CD4-positive, alpha-beta T cell (primary cell): ENCODE measurements around the gene ZNF558. TPM values are rescaled to one million over a fixed set of nuclear protein-coding genes. Genes with fewer than 3 reads are reported as not detected.

ENCODE experiments used
- ATAC-seq: fragments of 200-7000 bp; cut with Tn5 transposase; one replicate; pipeline ENCODE4 v1.10.0; 2022; ENCODE audit warnings: mild to moderate bottlenecking; ENCODE audit not compliant: poor library complexity
- CTCF ChIA-PET: fragments of 350-600 bp; sonication (Branson Sonifier 250); formaldehyde crosslinking; loops from one replicate; lab custom pipeline; 2021; ENCODE audit warnings: antibody characterized with exemption, inconsistent platforms; lab: Charles Lee
- POLR2A ChIA-PET: fragments of 350-600 bp; sonication (Branson Sonifier 250); formaldehyde crosslinking; loops from one replicate; lab custom pipeline; 2021; ENCODE audit warnings: antibody characterized with exemption, inconsistent platforms; lab: Charles Lee
- DNase-seq, 14 experiments: peaks; one replicate each; pipeline ENCODE4 v3.0.0-alpha.2; 2013 to 2020; ENCODE audit warnings: mixed read lengths in 2 of 14
- H3K27ac ChIP-seq, 2 donors: one replicate each; pipeline versions ENCODE4 v1.5.1 to v1.7.0; 2013; ENCODE audit warnings: low read length in 2 of 2, low read depth in 1 of 2, mild to moderate bottlenecking in 1 of 2
- H3K27me3 ChIP-seq, 2 experiments: 1 replicate in 1 of 2; 2 replicates in 1 of 2; pipeline versions ENCODE4 v1.6.1 to v1.7.0; 2013; ENCODE audit warnings: low read length in 2 of 2, control low read depth in 1 of 2, mild to moderate bottlenecking in 1 of 2, moderate library complexity in 1 of 2; ENCODE audit not compliant: insufficient read depth in 2 of 2, control insufficient read depth in 1 of 2
- H3K36me3 ChIP-seq: one replicate; pipeline ENCODE4 v1.6.1; 2013; ENCODE audit warnings: low read length, control low read depth; ENCODE audit not compliant: insufficient read depth
- H3K4me1 ChIP-seq: one replicate; pipeline ENCODE4 v1.6.1; 2013; ENCODE audit warnings: low read length, control low read depth; ENCODE audit not compliant: insufficient read depth
- H3K4me3 ChIP-seq: one replicate; pipeline ENCODE4 v1.5.1; 2013; ENCODE audit warnings: mild to moderate bottlenecking, low read length, moderate library complexity
- H3K9me3 ChIP-seq, 2 experiments: 1 replicate in 1 of 2; 2 replicates in 1 of 2; pipeline versions ENCODE4 v1.6.1 to v1.7.0; 2013; ENCODE audit warnings: low read length in 2 of 2, mild to moderate bottlenecking in 2 of 2, control low read depth in 1 of 2, moderate library complexity in 1 of 2; ENCODE audit not compliant: control insufficient read depth in 1 of 2, insufficient read depth in 1 of 2
- H3K27ac Mint-ChIP-seq: one replicate; pipeline ENCODE4 v1.8.0; 2020; ENCODE audit warnings: mixed read lengths
- H3K27me3 Mint-ChIP-seq: one replicate; pipeline ENCODE4 v1.8.0; 2021; ENCODE audit warnings: mixed read lengths
- H3K36me3 Mint-ChIP-seq: one replicate; pipeline ENCODE4 v1.8.0; 2021; ENCODE audit warnings: low read depth, mixed read lengths
- H3K4me1 Mint-ChIP-seq: one replicate; pipeline ENCODE4 v1.8.0; 2021; ENCODE audit warnings: low read depth, mixed read lengths
- H3K4me3 Mint-ChIP-seq: one replicate; pipeline ENCODE4 v1.8.0; 2020; ENCODE audit warnings: mild to moderate bottlenecking, mixed read lengths
- H3K9me3 Mint-ChIP-seq: one replicate; pipeline ENCODE4 v1.8.0; 2020; ENCODE audit warnings: mixed read lengths
- intact Hi-C, 2 experiments: fragments of 100-400 bp; cut with DNase I in 1 of 2; cut with micrococcal nuclease in 1 of 2; formaldehyde crosslinking; loops; one replicate each; pipeline versions ENCODE4 v1.15.1 to v1.9.0; 2023 to 2025; cut with DNase I, micrococcal nuclease
- total RNA-seq, 174 experiments: library from RNA in 2 of 174; stranded (reverse) in 2 of 174; gene quantifications; one replicate each; pipeline ENCODE4 v1.2.3 and lab custom pipeline; 2021 to 2026
- TF ChIP-seq, protein P1 (sequence below): fragments of 200-600 bp; IDR thresholded peaks from one replicate; pipeline ENCODE4 v1.8.0; 2022; ENCODE audit warnings: antibody characterized with exemption, mild to moderate bottlenecking

Gene ZNF558
- total RNA-seq, 2 experiments from 2014 or later = 22.2 to 23.3 TPM

- Histone ChIP-seq H3K36me3 (peaks cover 18% of the 10 kb centered on the region), H3K9me3 (peaks cover 0 to 4% of the 10 kb centered on the region in 2 experiments), H3K27ac (peak overlapping the region; percentile 89 to 92), H3K27me3 (no peaks in the 10 kb centered on the region), H3K4me3 (peak overlapping the region; percentile 90), H3K4me1 (peaks cover 17% of the 10 kb centered on the region)
- peaks cover 39% of the 10 kb centered on the region for H3K36me3 Mint-ChIP-seq
- ChIA-PET POLR2A (interaction anchor here (0.5 to 1.4 kb wide), 4 partner anchors 14 to 639 kb away, joined by 3 to 4 read pairs (median 4); partner anchors contain the start of genes HNRNPM and ZNF266), CTCF (no interaction called here)
- no peak for DNase-seq
- H3K4me1 Mint-ChIP-seq = peaks cover 31% of the 10 kb centered on the region
- peak overlapping the region; percentile 95 for H3K27ac Mint-ChIP-seq
- H3K9me3 Mint-ChIP-seq = no peaks in the 10 kb centered on the region
- intact Hi-C loops = loop anchor here in 1 of 2 experiments (5.0 to 10.0 kb wide), 8 partner anchors 313 to 963 kb away; partner anchors contain the start of genes RAB11B, TIMM44, ZNF266 and ZNF317
- peak overlapping the region; percentile 94 for H3K4me3 Mint-ChIP-seq
- TF ChIP-seq, protein P1, sequence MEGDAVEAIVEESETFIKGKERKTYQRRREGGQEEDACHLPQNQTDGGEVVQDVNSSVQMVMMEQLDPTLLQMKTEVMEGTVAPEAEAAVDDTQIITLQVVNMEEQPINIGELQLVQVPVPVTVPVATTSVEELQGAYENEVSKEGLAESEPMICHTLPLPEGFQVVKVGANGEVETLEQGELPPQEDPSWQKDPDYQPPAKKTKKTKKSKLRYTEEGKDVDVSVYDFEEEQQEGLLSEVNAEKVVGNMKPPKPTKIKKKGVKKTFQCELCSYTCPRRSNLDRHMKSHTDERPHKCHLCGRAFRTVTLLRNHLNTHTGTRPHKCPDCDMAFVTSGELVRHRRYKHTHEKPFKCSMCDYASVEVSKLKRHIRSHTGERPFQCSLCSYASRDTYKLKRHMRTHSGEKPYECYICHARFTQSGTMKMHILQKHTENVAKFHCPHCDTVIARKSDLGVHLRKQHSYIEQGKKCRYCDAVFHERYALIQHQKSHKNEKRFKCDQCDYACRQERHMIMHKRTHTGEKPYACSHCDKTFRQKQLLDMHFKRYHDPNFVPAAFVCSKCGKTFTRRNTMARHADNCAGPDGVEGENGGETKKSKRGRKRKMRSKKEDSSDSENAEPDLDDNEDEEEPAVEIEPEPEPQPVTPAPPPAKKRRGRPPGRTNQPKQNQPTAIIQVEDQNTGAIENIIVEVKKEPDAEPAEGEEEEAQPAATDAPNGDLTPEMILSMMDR = no peak
- ATAC-seq = no peak
- no peaks in the 10 kb centered on the region for H3K27me3 Mint-ChIP-seq
Measured at GRCh38 chr19:8831832-8832131, 322 bp downstream of the ZNF558 start.

GRCh38 chr19:8831373-8831772 lies 731 bp downstream of the ZNF558 start:
- Mint-ChIP-seq H3K4me3 (peak overlapping the region; percentile 94), H3K27ac (peak overlapping the region; percentile 95), H3K27me3 (no peaks in the 10 kb centered on the region), H3K36me3 (peaks cover 39% of the 10 kb centered on the region), H3K9me3 (no peaks in the 10 kb centered on the region), H3K4me1 (peaks cover 31% of the 10 kb centered on the region)
- ChIA-PET POLR2A (interaction anchor here (0.5 to 1.4 kb wide), 4 partner anchors 14 to 639 kb away, joined by 3 to 4 read pairs (median 4); partner anchors contain the start of genes HNRNPM and ZNF266), CTCF (no interaction called here)
- Histone ChIP-seq H3K36me3 (peaks cover 21% of the 10 kb centered on the region), H3K27ac (peak overlapping the region; percentile 89 to 92), H3K4me3 (peak overlapping the region; percentile 90), H3K27me3 (no peaks in the 10 kb centered on the region), H3K9me3 (peaks cover 0 to 4% of the 10 kb centered on the region in 2 experiments), H3K4me1 (peaks cover 18% of the 10 kb centered on the region)
- no peak for ATAC-seq
- TF ChIP-seq, protein P1 = no peak
- intact Hi-C loops = loop anchor here in 1 of 2 experiments (5.0 to 10.0 kb wide), 8 partner anchors 313 to 963 kb away; partner anchors contain the start of genes RAB11B, TIMM44, ZNF266 and ZNF317
- no peak for DNase-seq

- ATAC-seq (no peak), DNase-seq (no peak)
- ChIA-PET POLR2A (no interaction called here), CTCF (no interaction called here)
- intact Hi-C loops = no loop called here
- Mint-ChIP-seq H3K4me1 (peaks cover 19% of the 10 kb centered on the region), H3K27ac (no peak overlapping the region), H3K27me3 (no peaks in the 10 kb centered on the region), H3K36me3 (peaks cover 72% of the 10 kb centered on the region), H3K9me3 (no peaks in the 10 kb centered on the region), H3K4me3 (no peak overlapping the region)
- no peak overlapping the region for H3K27ac ChIP-seq
- H3K9me3 ChIP-seq = no peaks in the 10 kb centered on the region
- TF ChIP-seq, protein P1 = no peak
- H3K4me1 ChIP-seq = peaks cover 13% of the 10 kb centered on the region
- no peak overlapping the region for H3K4me3 ChIP-seq
- no peaks in the 10 kb centered on the region for H3K27me3 ChIP-seq
- peaks cover 45% of the 10 kb centered on the region for H3K36me3 ChIP-seq
Measured at GRCh38 chr19:8827277-8827676, 4.8 kb downstream of the ZNF558 start.
